HepG2 (cell line): ENCODE data around the gene FAM53C. TPM values are rescaled to one million over a fixed set of nuclear protein-coding genes. Genes with fewer than 3 reads are reported as not detected.

Experiments
- ATAC-seq: fragments of 200-7000 bp; cut with Tn5 transposase; 3 replicates; pipeline ENCODE4 v1.9.1; 2020; ENCODE audit warnings: mild to moderate bottlenecking, moderate library complexity
- BruUV-seq: library from RNA; stranded (reverse); fragments of 400-500 nt; replicated peaks from 2 replicates; lab custom pipeline; 2021; lab: Mats Ljungman, UMichigan
- CTCF ChIA-PET: fragments of 300-600 bp; formaldehyde crosslinking; extraction: SDS; loops from one replicate; lab custom pipeline; 2021; ENCODE audit warnings: low total read pairs, inconsistent platforms, low intra/inter-chr PET ratio; lab: Yijun Ruan, JAX
- POLR2A ChIA-PET: fragments of 350-600 bp; sonication (Branson Sonifier 250); formaldehyde crosslinking; loops from one replicate; lab custom pipeline; 2020; ENCODE audit warnings: antibody characterized with exemption, inconsistent platforms; lab: Yijun Ruan, JAX
- DNase-seq: peaks from one replicate; pipeline ENCODE4 v3.0.0-alpha.2; 2015; ENCODE audit warnings: low spot score
- FAIRE-seq: peaks from 3 replicates; lab custom pipeline; 2011; peaks lifted over from hg19 to GRCh38; lab: Jason Lieb, UNC
- H2AFZ ChIP-seq: one replicate; pipeline ENCODE4 v1.6.1; 2011; ENCODE audit warnings: low read length, inconsistent platforms
- H3K27ac ChIP-seq: fragments of 300-600 bp; 3 replicates; pipeline ENCODE4 v1.8.0; 2011; ENCODE audit warnings: mixed run types, mild to moderate bottlenecking, mixed read lengths, low read length, inconsistent platforms; ENCODE audit not compliant: insufficient read depth; ENCODE audit errors: extremely low read length
- H3K27me3 ChIP-seq, 2 experiments: fragments of 200-600 bp in 1 of 2; 2 replicates in 1 of 2; 3 replicates in 1 of 2; pipeline versions ENCODE4 v1.6.0 to v1.8.0; 2011; ENCODE audit warnings: low read length in 2 of 2, mild to moderate bottlenecking in 2 of 2, moderate library complexity in 2 of 2, inconsistent platforms in 1 of 2; ENCODE audit not compliant: insufficient read depth in 2 of 2, control insufficient read depth in 1 of 2
- H3K36me3 ChIP-seq, 2 experiments: fragments of 200-600 bp in 1 of 2; replicated peaks in 1 of 2; 2 replicates in 1 of 2; 3 replicates in 1 of 2; pipeline versions ENCODE4 v1.5.1 to v1.8.0; 2011; ENCODE audit warnings: low read length in 2 of 2, inconsistent platforms in 1 of 2; ENCODE audit not compliant: insufficient read depth in 2 of 2, control insufficient read depth in 1 of 2
- H3K4me1 ChIP-seq: 2 replicates; pipeline ENCODE4 v1.5.1; 2012; ENCODE audit warnings: low read length, inconsistent platforms; ENCODE audit not compliant: insufficient read depth
- H3K4me2 ChIP-seq: 2 replicates; pipeline ENCODE4 v1.6.0; 2011; ENCODE audit warnings: low read depth, low read length, inconsistent platforms
- H3K4me3 ChIP-seq, 3 experiments: fragments of 200-600 bp in 1 of 3; sonication (generic), shearing (Covaris generic) in 1 of 3; replicated peaks in 1 of 3; 2 replicates each; pipeline ENCODE4 v1.5.1; 2011 to 2016; ENCODE audit warnings: low read length in 3 of 3, inconsistent platforms in 2 of 3, low read depth in 2 of 3, mild to moderate bottlenecking in 2 of 3, control low read depth in 1 of 3, mixed read lengths in 1 of 3; ENCODE audit not compliant: insufficient read depth in 1 of 3
- H3K79me2 ChIP-seq: one replicate; pipeline ENCODE4 v1.6.1; 2011; ENCODE audit warnings: low read length, inconsistent platforms; ENCODE audit not compliant: insufficient read depth
- H3K9ac ChIP-seq: 2 replicates; pipeline ENCODE4 v1.6.0; 2011; ENCODE audit warnings: mild to moderate bottlenecking, low read depth, low read length, inconsistent platforms; ENCODE audit not compliant: insufficient read depth
- H3K9me3 ChIP-seq: 2 replicates; pipeline ENCODE4 v1.5.1; 2012; ENCODE audit warnings: mild to moderate bottlenecking, low read length
- H4K20me1 ChIP-seq: 2 replicates; pipeline ENCODE4 v1.6.0; 2011; ENCODE audit warnings: inconsistent platforms, mild to moderate bottlenecking, low read length, moderate library complexity; ENCODE audit not compliant: insufficient read depth
- ARNTL ChIP-seq: sonication (generic); formaldehyde crosslinking; IDR thresholded peaks from 2 replicates; pipeline ENCODE4 v1.4.0; 2020; ENCODE audit warnings: mild to moderate bottlenecking, missing genetic modification reagents
- BORCS8-MEF2B ChIP-seq: sonication (generic); formaldehyde crosslinking; IDR thresholded peaks from 2 replicates; pipeline ENCODE4 v1.8.0; 2022; ENCODE audit warnings: mild to moderate bottlenecking, missing genetic modification reagents
- FOXP1 ChIP-seq, 2 experiments: fragments of 450-650 bp in 1 of 2; IDR thresholded peaks; 2 replicates each; pipeline ENCODE4 v1.6.1; 2017 to 2018; ENCODE audit warnings: antibody characterized with exemption in 1 of 2
- JUND ChIP-seq: sonication (generic); formaldehyde crosslinking; IDR thresholded peaks from 2 replicates; pipeline ENCODE4 v1.8.0; 2022; ENCODE audit warnings: mild to moderate bottlenecking, missing genetic modification reagents
- NFIB ChIP-seq: sonication (generic); formaldehyde crosslinking; IDR thresholded peaks from 2 replicates; pipeline ENCODE4 v1.9.0; 2021; ENCODE audit warnings: missing genetic modification reagents, mild to moderate bottlenecking, borderline replicate concordance
- NFRKB ChIP-seq: fragments of 450-650 bp; IDR thresholded peaks from 2 replicates; pipeline ENCODE4 v1.6.1; 2017
- SMAD9 ChIP-seq: sonication (generic); formaldehyde crosslinking; IDR thresholded peaks from 2 replicates; pipeline ENCODE4 v1.5.1; 2020; ENCODE audit warnings: mild to moderate bottlenecking, missing genetic modification reagents
- SNAPC2 ChIP-seq: sonication (generic); formaldehyde crosslinking; IDR thresholded peaks from 2 replicates; pipeline ENCODE4 v1.8.1; 2022; ENCODE audit warnings: mild to moderate bottlenecking, missing genetic modification reagents
- ZBTB20 ChIP-seq: sonication (generic); formaldehyde crosslinking; IDR thresholded peaks from 2 replicates; pipeline ENCODE4 v1.8.1; 2023; ENCODE audit warnings: missing genetic modification reagents, low read depth, mild to moderate bottlenecking, borderline replicate concordance
- ZNF335 ChIP-seq: sonication (generic); formaldehyde crosslinking; IDR thresholded peaks from 2 replicates; pipeline ENCODE4 v1.4.0; 2020; ENCODE audit warnings: missing genetic modification reagents
- ZNF547 ChIP-seq: sonication (generic); formaldehyde crosslinking; IDR thresholded peaks from 2 replicates; pipeline ENCODE4 v1.5.1; 2020; ENCODE audit warnings: mild to moderate bottlenecking, missing genetic modification reagents
- WGBS: methylation state at CpG from one replicate; pipeline ENCODE4 v1.1.6; 2017; ENCODE audit warnings: low lambda C conversion rate; 5-methylcytosine and 5-hydroxymethylcytosine counted together
- in situ Hi-C: cut with HindIII; loops from 2 replicates; pipeline ENCODE4 v1.10.0; 2017; ENCODE audit warnings: low pct_unique_long_range_greater_than_20kb; ENCODE audit not compliant: extremely low pct_ligation_motif_present
- intact Hi-C: fragments of 100-400 bp; cut with micrococcal nuclease; formaldehyde crosslinking; loops from one replicate; pipeline ENCODE4 v1.10.0; 2022; ENCODE audit not compliant: unreplicated experiment
- polyA plus RNA-seq, 8 experiments: library from polyadenylated mRNA; depleted of rRNA in 3 of 8; stranded (reverse) in 7 of 8; unstranded in 1 of 8; fragments of >200 nt; fragmentation: Illumina TruSeq in 4 of 8; extraction: Trizol in 4 of 8; gene quantifications; 2 replicates each; pipeline versions ENCODE4 v1.2.1 to v1.2.3, GENCODE V29; 2011 to 2016; ENCODE audit warnings: low read depth in 4 of 8, missing spikeins in 1 of 8, mixed read lengths in 1 of 8; ENCODE audit not compliant: insufficient read depth in 1 of 8
- total RNA-seq, 5 experiments: library from RNA; depleted of rRNA; stranded (reverse); fragments of >200 nt; fragmentation: Illumina TruSeq; extraction: Trizol; gene quantifications; 2 replicates each; pipeline ENCODE4 v1.2.3, GENCODE V29; 2016; ENCODE audit warnings: low read depth in 1 of 5
- TF ChIP-seq, protein P1 (sequence below): sonication (generic); formaldehyde crosslinking; IDR thresholded peaks from 2 replicates; pipeline ENCODE4 v1.4.0; 2020; ENCODE audit warnings: mild to moderate bottlenecking, missing genetic modification reagents, borderline replicate concordance
- TF ChIP-seq, protein P2 (sequence below): IDR thresholded peaks from 2 replicates; pipeline ENCODE4 v1.6.1; 2016

FAM53C gene
- total and polyA plus RNA-seq, 2 of the 13 experiments (the other 11 are each of a cell fraction or from before 2014, with no cell fraction given), result 26.9 to 30.1 TPM

DNA sequence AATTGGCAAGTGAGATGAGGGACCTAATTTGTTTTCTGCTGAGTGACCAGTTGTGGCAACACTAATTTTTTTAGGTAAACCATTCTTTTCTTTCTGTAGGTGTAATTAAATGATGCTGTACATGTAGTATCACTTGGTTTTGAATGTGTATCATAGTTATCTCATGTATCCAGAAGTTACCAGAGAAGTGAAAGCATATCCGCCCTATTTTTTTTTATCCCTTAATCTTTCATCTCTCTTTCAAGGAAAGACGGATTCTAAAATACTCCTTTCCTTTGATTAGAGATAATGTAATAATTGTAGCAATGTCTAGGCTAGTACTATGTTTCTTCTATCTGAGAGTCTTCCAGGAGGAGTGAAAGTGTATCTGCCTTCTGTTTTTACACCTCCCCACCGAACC lies 21.6 kb downstream of the FAM53C start (continued):
- TF ChIP-seq, protein P1, sequence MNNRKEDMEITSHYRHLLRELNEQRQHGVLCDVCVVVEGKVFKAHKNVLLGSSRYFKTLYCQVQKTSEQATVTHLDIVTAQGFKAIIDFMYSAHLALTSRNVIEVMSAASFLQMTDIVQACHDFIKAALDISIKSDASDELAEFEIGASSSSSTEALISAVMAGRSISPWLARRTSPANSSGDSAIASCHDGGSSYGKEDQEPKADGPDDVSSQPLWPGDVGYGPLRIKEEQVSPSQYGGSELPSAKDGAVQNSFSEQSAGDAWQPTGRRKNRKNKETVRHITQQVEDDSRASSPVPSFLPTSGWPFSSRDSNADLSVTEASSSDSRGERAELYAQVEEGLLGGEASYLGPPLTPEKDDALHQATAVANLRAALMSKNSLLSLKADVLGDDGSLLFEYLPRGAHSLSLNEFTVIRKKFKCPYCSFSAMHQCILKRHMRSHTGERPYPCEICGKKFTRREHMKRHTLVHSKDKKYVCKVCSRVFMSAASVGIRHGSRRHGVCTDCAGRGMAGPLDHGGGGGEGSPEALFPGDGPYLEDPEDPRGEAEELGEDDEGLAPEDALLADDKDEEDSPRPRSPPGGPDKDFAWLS (CRISPR knock-in tag), result no peak
- TF ChIP-seq, protein P2, sequence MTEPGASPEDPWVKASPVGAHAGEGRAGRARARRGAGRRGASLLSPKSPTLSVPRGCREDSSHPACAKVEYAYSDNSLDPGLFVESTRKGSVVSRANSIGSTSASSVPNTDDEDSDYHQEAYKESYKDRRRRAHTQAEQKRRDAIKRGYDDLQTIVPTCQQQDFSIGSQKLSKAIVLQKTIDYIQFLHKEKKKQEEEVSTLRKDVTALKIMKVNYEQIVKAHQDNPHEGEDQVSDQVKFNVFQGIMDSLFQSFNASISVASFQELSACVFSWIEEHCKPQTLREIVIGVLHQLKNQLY (CRISPR knock-in tag), result no peak

DNA sequence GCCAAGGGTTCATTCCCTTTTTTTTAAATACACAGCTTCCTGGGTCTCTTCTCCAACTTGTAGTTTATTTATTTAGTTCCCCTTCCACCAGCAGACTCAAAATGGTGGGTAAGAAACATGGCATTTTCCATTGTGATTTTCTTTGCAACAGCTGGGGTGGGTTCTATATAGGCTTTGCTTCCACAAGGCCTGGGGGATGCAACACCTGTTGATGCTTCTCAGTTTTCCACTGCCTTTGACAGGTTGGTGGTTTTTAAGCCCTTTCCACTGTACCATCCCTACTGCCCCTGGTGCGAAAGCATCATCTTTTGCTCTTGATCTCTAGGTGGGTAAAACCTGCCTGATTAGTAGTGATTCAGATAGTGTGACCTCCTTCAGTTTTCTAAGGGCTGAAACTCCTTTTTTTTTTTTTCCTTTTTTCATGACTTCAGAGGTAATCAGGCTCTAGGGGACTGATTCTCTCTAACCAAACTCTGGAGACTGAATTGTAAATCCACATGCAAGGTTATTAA lies 22.9 kb downstream of the FAM53C start:
- ATAC-seq (no peak), DNase-seq (no peak), FAIRE-seq (no peak)
- Histone ChIP-seq H2AFZ (no peak overlapping the region), H3K9me3 (no peaks in the 10 kb centered on the region), H3K27ac (no peak overlapping the region), H3K4me2 (no peak overlapping the region), H3K4me3 (no peak overlapping the region), H3K9ac (no peak overlapping the region), H3K27me3 (no peaks in the 10 kb centered on the region; a peak in 1 of 5 replicates), H4K20me1 (peaks cover under 1% of the 10 kb centered on the region; the same call in 1 of the 2 replicates), H3K79me2 (peaks cover 81% of the 10 kb centered on the region), H3K36me3 (no peaks in the 10 kb centered on the region; a peak in 2 of 5 replicates), H3K4me1 (no peaks in the 10 kb centered on the region; the same call in 1 of the 2 replicates)
- TF ChIP-seq ZNF335 (no peak), ZNF547 (CRISPR knock-in tag) (no peak), BORCS8-MEF2B (CRISPR knock-in tag) (no peak), SMAD9 (CRISPR knock-in tag) (no peak), ZBTB20 (CRISPR knock-in tag) (no peak), NFIB (CRISPR knock-in tag) (no peak), ARNTL (CRISPR knock-in tag) (no peak), NFRKB (no peak), FOXP1 (IDR thresholded peaks at IDR 0.05) (no peak), FOXP1 (CRISPR knock-in tag; IDR thresholded peaks at IDR 0.05) (no peak), JUND (CRISPR knock-in tag) (no peak), SNAPC2 (CRISPR knock-in tag) (no peak)
- intact Hi-C loops, result no loop called here
- POLR2A ChIA-PET, result interaction anchor here (0.6 kb wide), 1 partner anchor 339 kb away, joined by 3 read pairs; no protein-coding TSS in a partner anchor
- in situ Hi-C loops, result no loop called here
- CTCF ChIA-PET, result no interaction called here
- WGBS, result 94% methylated on average over 1 of the region's 1 CpG
- no TSS peak for BruUV-seq
